Endothelial cell of umbilical vein (primary cell): ENCODE measurements around the gene ST6GAL1. TPM values are rescaled to one million over a fixed set of nuclear protein-coding genes. Genes with fewer than 3 reads are reported as not detected.
"Not testable (repeated sequence)": the region's sequence is repeated elsewhere in the genome, so short reads cannot be mapped to it uniquely, and the experiment has no call there.

ENCODE experiments used
- BruUV-seq: library from RNA; stranded (reverse); fragments of 400-500 nt; replicated peaks from 2 replicates; lab custom pipeline; 2021; lab: Mats Ljungman, UMichigan
- CTCF ChIA-PET: fragments of 300-600, 350-600 bp; sonication (Branson Sonifier 250); formaldehyde crosslinking; loops from one replicate; lab custom pipeline; 2021; ENCODE audit warnings: antibody characterized with exemption, inconsistent platforms; lab: Charles Lee
- POLR2A ChIA-PET: fragments of 300-600, 350-600 bp; sonication (Branson Sonifier 250); formaldehyde crosslinking; loops from one replicate; lab custom pipeline; 2021; ENCODE audit warnings: antibody characterized with exemption, inconsistent platforms; lab: Charles Lee
- DNase-seq: peaks from one replicate; pipeline ENCODE4 v3.0.0-alpha.2; 2011; ENCODE audit warnings: low read depth, low spot score
- FAIRE-seq: peaks from 2 replicates; lab custom pipeline; 2011; peaks lifted over from hg19 to GRCh38; lab: Jason Lieb, UNC
- H2AFZ ChIP-seq: 2 replicates; pipeline ENCODE4 v1.6.0; 2012; ENCODE audit warnings: low read depth, low read length, control low read depth, inconsistent platforms
- H3K27ac ChIP-seq: 2 replicates; pipeline ENCODE4 v1.5.1; 2011; ENCODE audit warnings: low read depth, mild to moderate bottlenecking, control low read depth, low read length, moderate library complexity; ENCODE audit not compliant: insufficient read depth
- H3K27me3 ChIP-seq, 2 experiments: 2 replicates each; pipeline versions ENCODE4 v1.6.0 to v1.6.1; 2011; ENCODE audit warnings: low read length in 2 of 2, mixed read lengths in 1 of 2; ENCODE audit not compliant: control insufficient read depth in 2 of 2, insufficient read depth in 2 of 2
- H3K36me3 ChIP-seq, 2 experiments: 2 replicates in 1 of 2; 3 replicates in 1 of 2; pipeline ENCODE4 v1.5.1; 2011; ENCODE audit warnings: low read length in 2 of 2, mild to moderate bottlenecking in 1 of 2, moderate library complexity in 1 of 2; ENCODE audit not compliant: control insufficient read depth in 2 of 2, insufficient read depth in 2 of 2; ENCODE audit errors: extremely low read depth in 1 of 2
- H3K4me1 ChIP-seq: 3 replicates; pipeline ENCODE4 v1.5.1; 2011; ENCODE audit warnings: mild to moderate bottlenecking, low read length; ENCODE audit not compliant: control insufficient read depth, insufficient read depth; ENCODE audit errors: extremely low read depth
- H3K4me2 ChIP-seq: 2 replicates; pipeline ENCODE4 v1.6.1; 2011; ENCODE audit warnings: low read length, control low read depth, mixed read lengths; ENCODE audit not compliant: insufficient read depth
- H3K4me3 ChIP-seq, 3 experiments: fragments of 200-600 bp in 1 of 3; sonication (generic), shearing (Covaris generic) in 1 of 3; replicated peaks in 1 of 3; 2 replicates each; pipeline ENCODE4 v1.5.1; 2011 to 2016; ENCODE audit warnings: control low read depth in 3 of 3, low read length in 3 of 3, mild to moderate bottlenecking in 2 of 3, inconsistent platforms in 1 of 3, low read depth in 1 of 3, moderate library complexity in 1 of 3; ENCODE audit not compliant: insufficient read depth in 1 of 3
- H3K79me2 ChIP-seq: 2 replicates; pipeline ENCODE4 v1.6.0; 2012; ENCODE audit warnings: low read length, inconsistent platforms; ENCODE audit not compliant: control insufficient read depth, insufficient read depth
- H3K9ac ChIP-seq: replicated peaks from 2 replicates; pipeline ENCODE3; 2011; ENCODE audit warnings: low read length, control low read depth; ENCODE audit not compliant: insufficient read depth; ENCODE audit errors: extremely low read depth
- H3K9me1 ChIP-seq: replicated peaks from 3 replicates; pipeline ENCODE4 v1.6.0; 2011; ENCODE audit warnings: mild to moderate bottlenecking, low read length; ENCODE audit not compliant: control insufficient read depth, insufficient read depth; ENCODE audit errors: extremely low read depth
- H3K9me3 ChIP-seq: replicated peaks from 2 replicates; pipeline ENCODE4 v1.5.1; 2012; ENCODE audit warnings: low read length, inconsistent platforms; ENCODE audit not compliant: control insufficient read depth, insufficient read depth
- H4K20me1 ChIP-seq: replicated peaks from 2 replicates; pipeline ENCODE3; 2011; ENCODE audit warnings: mild to moderate bottlenecking, low read length; ENCODE audit not compliant: control insufficient read depth, insufficient read depth; ENCODE audit errors: extremely low read depth
- CTCF ChIP-seq, 2 donors: IDR thresholded peaks; 1 replicate in 1 of 2; 2 replicates in 1 of 2; pipeline ENCODE4 v1.5.1; 2011; ENCODE audit warnings: low read length in 2 of 2, mild to moderate bottlenecking in 2 of 2, moderate library complexity in 2 of 2, control low read depth in 1 of 2, inconsistent platforms in 1 of 2, low read depth in 1 of 2; ENCODE audit not compliant: insufficient read depth in 1 of 2; ENCODE audit errors: extremely low read depth in 1 of 2
- EZH2 ChIP-seq: IDR thresholded peaks from 2 replicates; pipeline ENCODE4 v1.6.1; 2012; ENCODE audit warnings: borderline replicate concordance, low read depth, mild to moderate bottlenecking, moderate library complexity, low read length, inconsistent platforms; ENCODE audit not compliant: severe bottlenecking
- GATA2 ChIP-seq: IDR thresholded peaks from 2 replicates; pipeline ENCODE4 v1.7.0; 2011; ENCODE audit warnings: low read depth, mild to moderate bottlenecking, moderate library complexity, mixed read lengths, low read length; ENCODE audit not compliant: insufficient read length, insufficient read depth
- JUN ChIP-seq: IDR thresholded peaks from 2 replicates; pipeline ENCODE4 v1.6.1; 2011; ENCODE audit warnings: borderline replicate concordance, low read depth; ENCODE audit not compliant: insufficient read length, insufficient read depth
- MAX ChIP-seq: IDR thresholded peaks from 2 replicates; pipeline ENCODE4 v1.6.1; 2011; ENCODE audit not compliant: insufficient read depth, insufficient read length
- MYC ChIP-seq: IDR thresholded peaks from one replicate; pipeline ENCODE4 v1.6.1; 2011; ENCODE audit warnings: mild to moderate bottlenecking, low read depth, low read length
- POLR2AphosphoS5 ChIP-seq: IDR thresholded peaks from 2 replicates; pipeline ENCODE4 v1.6.1; 2012; ENCODE audit warnings: low read depth, mild to moderate bottlenecking, control low read depth, low read length, moderate library complexity; ENCODE audit not compliant: insufficient read depth
- dilution Hi-C: fragments of 300-500 bp; cut with MboI; formaldehyde crosslinking; loops from one replicate; pipeline ENCODE4 v1.15.0; 2019; ENCODE audit warnings: low sequenced_read_pairs; ENCODE audit not compliant: extremely low pct_ligation_motif_present
- intact Hi-C: fragments of 100-400 bp; cut with micrococcal nuclease; formaldehyde crosslinking; loops from one replicate; pipeline ENCODE4 v1.10.0; 2022
- polyA plus RNA-seq, 4 experiments: library from polyadenylated mRNA; depleted of rRNA in 3 of 4; stranded (reverse) in 3 of 4; unstranded in 1 of 4; fragments of >200 nt; gene quantifications; 2 replicates each; pipeline versions ENCODE4 v1.2.1 to v1.2.3, GENCODE V29; 2011 to 2012; ENCODE audit warnings: missing spikeins in 1 of 4
- total RNA-seq: library from RNA; stranded (reverse); gene quantifications from 2 replicates; pipeline ENCODE4 v1.2.3, GENCODE V29; 2021

The ST6GAL1 gene
- total and polyA plus RNA-seq, 2 donors (not counting 3 experiments of a cell fraction or from before 2014, with no cell fraction given) = 63.9 to 101 TPM

DNA sequence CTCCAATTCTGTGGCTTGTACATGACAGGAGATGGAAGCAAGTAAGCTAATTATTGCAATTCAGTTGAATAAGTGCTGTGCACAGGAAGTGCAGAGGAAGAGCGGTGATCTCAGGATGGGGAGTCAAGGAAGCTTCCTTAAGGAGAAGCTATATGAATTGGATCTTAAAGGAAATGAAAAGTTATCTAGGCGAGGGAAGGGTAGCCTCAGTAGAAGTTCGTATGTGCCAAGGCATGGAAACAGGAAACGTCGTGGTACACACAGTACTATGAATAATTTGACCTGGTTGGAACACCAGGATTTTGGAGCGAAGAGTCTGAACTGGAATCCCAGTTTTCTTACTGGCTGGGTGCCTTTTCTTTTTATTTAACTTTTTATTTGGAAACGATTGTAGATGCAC lies 39.3 kb downstream of the ST6GAL1 start:
- H4K20me1 ChIP-seq = no peaks in the 10 kb centered on the region
- H2AFZ ChIP-seq = no peak overlapping the region
- H3K36me3 ChIP-seq = peaks cover 8 to 31% of the 10 kb centered on the region in 2 experiments
- H3K27ac ChIP-seq = no peak overlapping the region
- no peaks in the 10 kb centered on the region for H3K9me3 ChIP-seq
- FAIRE-seq (no peak), DNase-seq (peak; percentile 53)
- no peak overlapping the region for H3K4me3 ChIP-seq
- ChIA-PET CTCF (interaction anchor here (0.9 to 2.2 kb wide), 9 partner anchors 17 to 148 kb away, joined by 3 to 9 read pairs (median 3); no protein-coding TSS in a partner anchor), POLR2A (interaction anchor here (0.6 to 0.7 kb wide), 3 partner anchors 116 to 186 kb away, joined by 3 to 4 read pairs (median 3); partner anchors contain the start of gene EIF4A2)
- H3K4me1 ChIP-seq = peaks cover 34% of the 10 kb centered on the region
- no peaks in the 10 kb centered on the region for H3K9me1 ChIP-seq
- no peaks in the 10 kb centered on the region for H3K27me3 ChIP-seq
- no peaks in the 10 kb centered on the region for H3K79me2 ChIP-seq
- H3K9ac ChIP-seq = no peak overlapping the region
- H3K4me2 ChIP-seq = peak overlapping the region; percentile 40
- intact Hi-C loops (loop anchor here (1.0 to 2.0 kb wide), 2 partner anchors 16 to 19 kb away; no protein-coding TSS in a partner anchor), dilution Hi-C loops (no loop called here)
- BruUV-seq = no TSS peak
- TF ChIP-seq EZH2 (no peak), MYC (no peak), POLR2AphosphoS5 (peak; percentile 39), MAX (no peak), JUN (no peak), CTCF (IDR thresholded peaks at IDR 0.05; ENCODE audit: extremely low read depth in 1 of 2, insufficient read depth in 1 of 2, low read depth in 1 of 2, low read length in 2 of 2) (no peak), GATA2 (no peak)

DNA sequence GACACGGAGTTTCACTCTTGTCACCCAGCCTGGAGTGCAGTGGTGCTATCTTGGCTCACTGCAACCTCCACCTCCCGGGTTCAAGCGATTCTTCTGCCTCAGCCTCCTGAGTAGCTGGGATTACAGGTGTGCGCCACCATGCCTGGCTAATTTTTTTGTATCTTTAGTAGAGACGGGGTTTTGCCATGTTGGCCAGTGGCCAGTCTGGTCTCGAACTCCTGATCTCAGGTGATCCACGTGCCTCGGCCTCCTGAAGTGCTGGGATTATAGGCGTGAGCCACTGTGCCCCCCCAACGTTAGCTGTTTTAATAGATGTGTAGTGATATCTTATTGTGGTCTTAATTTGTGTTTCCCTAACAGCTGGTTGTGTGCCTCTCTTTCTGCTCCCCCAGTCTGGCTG lies 40.8 kb downstream of the ST6GAL1 start:
- dilution Hi-C loops, DNase-seq, H3K9me1 ChIP-seq, H2AFZ ChIP-seq, H3K9me3 ChIP-seq, BruUV-seq, H3K9ac ChIP-seq, H4K20me1 ChIP-seq, H3K27me3 ChIP-seq, H3K4me3 ChIP-seq, H3K79me2 ChIP-seq, FAIRE-seq: not testable (repeated sequence)
- peak overlapping the region; percentile 56 for H3K27ac ChIP-seq
- intact Hi-C loops = loop anchor here (1.0 to 2.0 kb wide), 2 partner anchors 18 to 39 kb away; no protein-coding TSS in a partner anchor
- ChIA-PET POLR2A (interaction anchor here (0.7 to 0.8 kb wide), 3 partner anchors 38 to 187 kb away, joined by 3 read pairs; no protein-coding TSS in a partner anchor), CTCF (interaction anchor here (1.0 to 2.3 kb wide), 6 partner anchors 11 to 194 kb away, joined by 3 to 18 read pairs (median 5); partner anchors contain the start of gene ST6GAL1)
- peak overlapping the region; percentile 10 for H3K4me2 ChIP-seq
- peaks cover 8 to 43% of the 10 kb centered on the region in 2 experiments for H3K36me3 ChIP-seq
- H3K4me1 ChIP-seq = peaks cover 28% of the 10 kb centered on the region
